ENCODE results near the gene MLF1. TPM values are rescaled to one million over a fixed set of nuclear protein-coding genes. Genes with fewer than 3 reads are reported as not detected.
"Not testable (repeated sequence)": the region's sequence is repeated elsewhere in the genome, so short reads cannot be mapped to it uniquely, and the experiment has no call there.

Gene MLF1
- polyA plus RNA-seq (ENCODE audit: insufficient read length in 4 of 4) = 10 to 100 TPM; 48.5 to 65.4 (median 54.9) TPM

DNA sequence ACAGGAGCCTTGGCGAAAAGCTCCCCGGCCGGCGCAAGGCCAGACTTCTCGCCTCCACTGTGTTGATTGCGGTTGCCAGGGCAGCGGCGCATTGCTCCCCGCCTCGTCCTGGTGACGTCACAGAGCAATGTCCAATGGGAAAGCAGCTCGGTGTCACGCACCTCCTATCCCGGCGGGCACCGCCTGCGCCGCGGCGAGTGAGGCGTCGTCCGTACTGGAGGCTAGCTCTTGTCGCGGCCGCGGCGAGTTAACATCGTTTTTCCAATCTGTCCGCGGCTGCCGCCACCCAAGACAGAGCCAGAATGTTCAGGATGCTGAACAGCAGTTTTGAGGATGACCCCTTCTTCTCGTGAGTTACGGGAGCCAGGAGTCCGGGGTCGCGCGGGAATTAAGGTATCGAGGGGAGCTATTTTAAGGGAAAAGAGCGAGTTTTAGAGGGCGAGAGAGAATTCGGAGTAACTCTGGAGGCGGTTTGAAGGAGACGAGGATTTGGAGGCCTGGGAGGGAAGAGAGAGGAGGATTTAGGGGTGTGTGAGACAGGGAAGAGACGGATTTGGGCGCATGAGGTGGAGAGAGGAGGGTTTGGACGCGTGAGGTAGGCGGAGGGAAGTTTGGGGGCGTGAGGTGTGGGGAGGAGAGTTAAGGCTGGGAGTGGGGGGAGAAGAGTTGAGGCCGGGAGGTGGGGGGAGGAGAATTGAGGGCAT, at the start of gene MLF1:
MLF1 (plus strand) TSS at position 196 of the 704 bp plus-strand sequence; CDS start at position 303, 107 bp downstream.
- DNase-seq (ENCODE audit: low read depth in 4 of 4, low spot score in 2 of 4) = peak; percentile 77 to 94 (median 92)

- no peak for DNase-seq (ENCODE audit: low read depth in 4 of 4, low spot score in 2 of 4)
Measured at GRCh38 chr3:158522221-158523136, 48.5 kb upstream of the MLF1 start.

DNA sequence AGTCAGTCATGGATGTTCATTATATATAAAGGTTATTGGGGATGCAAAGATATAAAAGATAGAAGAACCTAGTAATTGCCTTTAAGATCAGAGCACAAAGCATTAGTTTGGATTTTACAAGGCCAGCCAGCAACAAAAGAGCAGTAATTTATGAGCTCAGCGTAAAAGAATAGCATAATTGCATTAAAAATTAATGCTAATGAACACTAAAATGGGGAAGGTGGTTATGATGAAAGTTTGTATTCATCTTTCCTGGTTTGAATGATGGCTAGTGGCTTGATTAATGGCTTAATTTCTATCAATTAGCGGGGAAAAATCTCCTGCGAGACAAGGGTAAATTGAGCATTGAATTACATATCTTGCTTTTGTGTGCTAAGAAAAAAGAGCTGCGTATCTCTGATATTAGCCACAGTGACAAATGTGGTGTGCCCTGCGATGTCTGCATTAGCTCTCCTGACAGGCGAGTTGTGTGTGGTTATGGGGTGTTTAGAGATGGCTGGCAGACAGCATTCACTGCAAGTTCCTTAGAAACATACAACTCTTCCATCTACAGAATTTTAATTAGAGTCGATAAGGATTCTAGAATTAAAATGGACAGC, 42.8 kb upstream of the MLF1 start:
- DNase-seq (ENCODE audit: low read depth in 4 of 4, low spot score in 2 of 4) = no peak

DNA sequence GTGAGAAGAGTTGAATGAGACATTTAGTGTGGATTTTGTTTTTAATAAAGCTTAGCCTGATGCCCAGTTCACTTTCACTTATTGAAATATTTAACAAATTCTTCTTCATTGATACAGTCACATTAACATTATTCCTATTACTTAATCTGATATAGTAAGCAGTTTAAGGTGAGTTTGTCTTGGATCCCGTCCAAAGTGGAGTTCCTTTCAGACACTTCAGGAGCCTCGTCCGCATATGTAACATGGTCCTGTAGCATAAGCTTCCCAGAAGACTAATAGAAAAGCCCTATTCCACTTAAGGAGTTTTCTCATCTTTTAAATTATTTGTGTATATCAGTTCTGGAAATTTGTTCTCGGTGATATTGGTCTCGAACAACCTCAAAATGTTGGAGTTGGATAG, 39.7 kb upstream of the MLF1 start:
- DNase-seq (ENCODE audit: low read depth in 4 of 4, low spot score in 2 of 4) = no peak

- no peak for DNase-seq (ENCODE audit: low read depth in 4 of 4, low spot score in 2 of 4)
Measured at GRCh38 chr3:158532099-158532734, 38.8 kb upstream of the MLF1 start.

DNA sequence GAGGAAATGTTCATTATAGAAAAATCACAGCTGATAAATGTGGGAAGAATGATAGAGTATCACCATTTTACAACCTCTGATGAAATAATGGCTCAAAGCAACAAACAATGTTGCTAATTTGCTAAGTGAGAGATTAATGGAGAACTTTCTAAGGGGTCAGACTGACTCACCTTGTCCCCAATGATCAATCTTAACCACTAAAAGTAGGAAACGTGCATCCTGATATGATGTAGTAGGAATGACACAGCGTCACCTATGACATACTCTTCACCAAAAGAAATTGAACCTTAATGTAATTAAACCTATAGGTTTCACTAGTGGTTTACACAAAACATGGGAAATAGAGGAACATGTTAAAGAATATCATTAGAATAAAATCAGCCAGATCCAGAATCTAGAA, 35.1 kb upstream of the MLF1 start:
- no peak for DNase-seq (ENCODE audit: low read depth in 4 of 4, low spot score in 2 of 4)

DNA sequence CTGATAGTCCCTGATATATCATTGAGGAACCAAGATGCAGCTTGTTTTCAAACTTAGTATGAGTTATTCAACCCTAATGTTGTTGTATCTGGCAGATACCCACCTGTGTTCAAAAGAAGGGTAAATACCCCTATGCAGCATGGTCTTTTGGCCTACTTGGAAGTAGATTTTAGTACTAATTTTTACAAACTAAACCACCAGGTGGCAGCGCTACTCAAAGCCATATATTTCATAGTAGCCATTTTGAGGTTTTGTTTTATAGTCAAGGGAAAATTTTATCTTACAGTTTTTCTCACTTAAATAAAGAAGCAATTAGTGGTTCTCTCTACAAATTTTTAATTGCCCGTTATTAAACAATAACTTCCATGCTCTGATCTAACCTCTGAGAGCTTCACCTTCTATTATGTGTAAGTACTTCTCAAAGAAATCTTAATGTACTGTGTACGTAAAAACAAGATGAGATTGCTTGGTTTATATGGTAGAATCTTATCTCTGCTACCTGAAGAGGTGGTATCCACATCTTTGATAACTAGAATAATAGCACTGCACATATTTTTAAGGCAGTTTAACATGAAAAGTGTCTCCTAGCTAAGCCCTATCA, 31.5 kb upstream of the MLF1 start:
- peak in 2 of 4 donors; percentile 20 to 23 for DNase-seq (ENCODE audit: low read depth in 4 of 4, low spot score in 2 of 4)

DNA sequence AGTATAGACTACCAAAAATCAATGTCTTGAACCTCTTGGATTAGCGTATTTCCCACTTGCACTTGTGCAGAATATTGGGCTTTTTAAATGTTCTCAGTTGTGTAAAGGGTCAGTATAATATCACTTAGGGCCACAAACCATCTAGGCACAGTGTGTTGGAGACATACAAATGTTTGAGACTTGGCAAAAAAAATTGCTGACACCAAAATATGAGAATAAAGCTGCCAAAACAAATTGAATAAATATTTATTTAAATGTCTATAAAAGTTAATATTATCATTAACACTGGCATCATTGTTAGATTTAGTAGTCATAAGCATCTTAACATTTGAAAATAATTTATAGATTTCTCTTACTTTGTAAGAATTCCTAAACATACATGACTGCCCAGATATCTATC, 30.9 kb upstream of the MLF1 start:
- DNase-seq (ENCODE audit: low read depth in 4 of 4, low spot score in 2 of 4) = no peak

- no peak for DNase-seq (ENCODE audit: low read depth in 4 of 4, low spot score in 2 of 4)
Measured at GRCh38 chr3:158548691-158549090, 22.3 kb upstream of the MLF1 start.

DNA sequence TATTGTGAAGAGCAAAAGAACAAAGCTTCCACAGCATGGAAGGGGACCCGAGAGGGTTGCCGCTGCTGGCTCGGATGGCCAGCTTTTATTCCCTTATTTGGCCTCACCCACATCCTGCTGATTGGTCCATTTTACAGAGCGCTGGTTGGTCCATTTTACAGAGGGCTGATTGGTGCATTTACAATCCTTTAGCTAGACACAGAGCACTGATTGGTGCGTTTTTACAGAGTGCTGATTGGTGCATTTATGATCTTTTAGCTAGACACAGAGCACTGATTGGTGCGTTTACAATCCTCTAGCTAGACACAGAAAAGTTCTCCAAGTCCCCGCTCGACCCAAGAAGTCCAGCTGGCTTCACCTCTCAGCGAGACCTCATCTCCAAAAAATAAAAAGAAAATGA, 21.1 kb upstream of the MLF1 start:
- DNase-seq (ENCODE audit: low read depth in 4 of 4, low spot score in 2 of 4) = not testable (repeated sequence)

DNA sequence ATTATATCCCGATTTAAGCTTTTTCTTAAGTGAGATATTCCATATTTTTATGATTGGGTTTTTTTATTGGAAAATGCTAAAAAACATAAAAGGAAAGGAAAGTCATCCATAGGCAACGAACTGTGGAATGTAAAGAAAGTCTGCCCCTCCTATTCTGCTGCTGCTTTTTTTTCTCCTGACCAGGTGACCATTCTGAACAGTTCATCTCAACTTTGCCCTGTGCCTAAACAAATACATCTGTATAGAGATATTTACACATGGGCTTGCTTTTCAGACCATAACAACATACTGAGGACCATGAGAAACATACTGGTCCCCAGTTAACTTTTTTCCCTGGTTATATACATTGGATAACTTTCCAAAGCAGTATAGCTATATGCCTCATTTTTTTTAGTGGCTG, 18.9 kb upstream of the MLF1 start:
- DNase-seq (ENCODE audit: low read depth in 4 of 4, low spot score in 2 of 4) = no peak

DNA sequence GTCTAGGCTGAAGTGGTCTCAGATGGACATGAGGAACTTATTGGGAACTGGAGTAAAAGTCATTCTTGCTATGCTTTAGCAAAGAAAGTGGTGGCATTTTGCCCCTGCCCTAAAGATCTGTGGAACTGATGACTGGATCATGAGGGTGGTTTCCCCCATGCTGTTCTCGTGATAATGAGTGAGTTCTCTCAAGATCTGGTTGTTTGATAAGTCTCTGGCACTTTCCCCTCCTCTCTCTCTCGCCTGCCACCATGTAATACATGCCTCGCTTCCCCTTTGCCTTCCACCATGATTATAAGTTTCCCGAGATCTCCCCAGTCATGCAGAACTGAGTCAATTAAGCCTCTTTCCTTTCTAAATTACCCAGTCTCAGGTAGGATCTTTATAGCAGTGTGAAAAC, 11.5 kb upstream of the MLF1 start:
- no peak for DNase-seq (ENCODE audit: low read depth in 4 of 4, low spot score in 2 of 4)

- no peak for DNase-seq (ENCODE audit: low read depth in 4 of 4, low spot score in 2 of 4)
Measured at GRCh38 chr3:158560979-158561378, 10.0 kb upstream of the MLF1 start.

- DNase-seq (ENCODE audit: low read depth in 4 of 4, low spot score in 2 of 4) = no peak
Measured at GRCh38 chr3:158562674-158563073, 8.3 kb upstream of the MLF1 start.

DNA sequence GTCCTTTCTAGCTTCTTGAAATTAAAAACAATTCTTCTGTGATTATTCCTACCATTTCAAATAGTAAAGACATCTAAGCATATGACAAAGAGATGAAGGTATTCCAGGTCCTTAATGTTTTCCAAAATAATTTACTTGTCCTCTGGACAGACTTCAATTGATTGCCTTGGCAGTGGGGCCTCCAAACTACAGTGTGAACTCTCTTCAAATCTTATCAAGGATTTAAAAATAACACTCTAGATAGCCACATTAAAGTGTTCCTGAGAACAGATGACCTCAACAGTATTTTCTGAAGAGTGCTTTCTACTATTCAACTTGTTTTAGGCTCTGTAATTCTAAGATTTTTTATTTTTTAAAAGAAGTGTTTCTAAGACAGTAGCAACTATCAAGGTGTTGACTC, 7.9 kb upstream of the MLF1 start:
- no peak for DNase-seq (ENCODE audit: low read depth in 4 of 4, low spot score in 2 of 4)

DNA sequence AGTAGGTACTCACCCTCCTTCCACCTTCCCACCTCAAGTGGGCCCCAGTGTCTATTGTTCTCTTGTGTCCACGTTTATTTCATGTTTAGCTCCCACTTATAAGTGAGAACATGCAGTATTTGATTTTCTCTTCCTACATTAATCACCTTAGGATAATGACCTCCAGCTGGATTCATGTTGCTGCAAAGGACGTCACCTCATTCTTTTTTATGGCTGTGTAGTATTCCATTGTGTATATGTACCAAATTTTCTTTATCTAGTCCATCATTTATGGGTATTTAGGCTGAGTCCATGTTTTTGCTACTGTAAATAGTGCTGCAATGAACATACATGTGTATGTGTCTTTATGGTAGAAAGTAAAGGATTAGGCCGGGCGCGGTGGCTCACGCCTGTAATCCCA, 5.9 kb upstream of the MLF1 start:
- DNase-seq (ENCODE audit: low read depth in 4 of 4, low spot score in 2 of 4) = no peak

DNA sequence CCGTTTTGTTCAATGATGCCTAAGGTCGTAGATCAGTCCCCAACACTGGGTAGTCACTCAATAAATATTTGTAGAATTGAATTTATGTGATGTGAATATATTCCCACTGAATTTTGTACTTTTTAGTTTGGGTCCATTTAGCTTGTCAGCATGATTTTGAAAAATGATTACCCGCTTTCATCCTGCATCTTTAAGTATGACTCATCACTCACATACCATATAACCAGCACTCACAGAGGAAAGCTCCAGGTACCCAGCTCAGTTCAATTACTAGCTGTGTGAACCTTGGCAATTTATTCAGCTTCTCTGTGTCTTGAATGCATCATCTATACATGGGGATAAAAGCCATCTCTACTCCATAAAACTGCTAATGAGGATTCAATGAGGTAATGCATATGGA, 2.2 kb upstream of the MLF1 start:
- DNase-seq (ENCODE audit: low read depth in 4 of 4, low spot score in 2 of 4) = no peak

GRCh38 chr3:158569794-158570193, 1.2 kb upstream of the MLF1 start:
- no peak for DNase-seq (ENCODE audit: low read depth in 4 of 4, low spot score in 2 of 4)

GRCh38 chr3:158571969-158572765, 1.2 kb downstream of the MLF1 start:
- no peak for DNase-seq (ENCODE audit: low read depth in 4 of 4, low spot score in 2 of 4)

DNA sequence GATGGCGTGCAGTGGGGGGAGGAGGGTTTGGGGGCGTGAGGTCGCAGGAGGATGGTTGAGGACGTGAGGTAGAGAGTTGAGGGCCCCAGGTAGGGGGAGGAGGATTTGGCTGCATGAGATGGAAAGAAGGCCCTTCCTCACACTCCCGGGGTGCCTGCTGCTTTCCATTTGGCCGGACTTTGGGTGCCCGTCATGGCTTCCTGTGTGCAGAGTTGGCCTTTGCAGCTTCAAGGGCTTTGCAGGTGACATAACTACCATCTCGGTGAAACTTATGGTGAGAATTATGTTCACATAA, 1.7 kb downstream of the MLF1 start:
- no peak for DNase-seq (ENCODE audit: low read depth in 4 of 4, low spot score in 2 of 4)
